Trophoblast cell (in vitro differentiated cells and primary cell): ENCODE data around the gene NCAM1.

Experiments used
- DNase-seq, 2 donors: peaks; one replicate each; pipeline ENCODE4 v3.0.0-alpha.2; 2016
- H2AFZ ChIP-seq: 2 replicates; pipeline ENCODE4 v1.6.1; 2013; ENCODE audit warnings: low read length, moderate library complexity, mild to moderate bottlenecking; ENCODE audit not compliant: insufficient read depth, poor library complexity
- H2AK5ac ChIP-seq: 2 replicates; pipeline ENCODE4 v1.6.1; 2013; ENCODE audit warnings: mild to moderate bottlenecking, low read length
- H2BK120ac ChIP-seq: 2 replicates; pipeline ENCODE4 v1.6.1; 2013; ENCODE audit warnings: low read length, mild to moderate bottlenecking, moderate library complexity; ENCODE audit not compliant: insufficient read depth, poor library complexity
- H2BK12ac ChIP-seq: 2 replicates; pipeline ENCODE4 v1.6.1; 2013; ENCODE audit warnings: mild to moderate bottlenecking, low read length, moderate library complexity
- H2BK5ac ChIP-seq: 2 replicates; pipeline ENCODE4 v1.6.1; 2013; ENCODE audit warnings: low read length, low read depth, moderate library complexity, mild to moderate bottlenecking; ENCODE audit not compliant: poor library complexity
- H3K14ac ChIP-seq: 2 replicates; pipeline ENCODE4 v1.6.1; 2013; ENCODE audit warnings: mild to moderate bottlenecking, low read length
- H3K18ac ChIP-seq: 2 replicates; pipeline ENCODE4 v1.6.1; 2013; ENCODE audit warnings: mild to moderate bottlenecking, low read length
- H3K23ac ChIP-seq: 2 replicates; pipeline ENCODE4 v1.6.1; 2013; ENCODE audit warnings: low read length
- H3K27ac ChIP-seq: 2 replicates; pipeline ENCODE4 v1.5.1; 2013; ENCODE audit warnings: low read depth, mild to moderate bottlenecking, inconsistent platforms, low read length, moderate library complexity
- H3K27me3 ChIP-seq: 2 replicates; pipeline ENCODE4 v1.6.1; 2013; ENCODE audit warnings: inconsistent platforms, mild to moderate bottlenecking, low read length, moderate library complexity; ENCODE audit not compliant: insufficient read depth
- H3K36me3 ChIP-seq, 2 experiments: 1 replicate in 1 of 2; 2 replicates in 1 of 2; pipeline ENCODE4 v1.6.1; 2013; ENCODE audit warnings: low read length in 2 of 2, mild to moderate bottlenecking in 2 of 2, moderate library complexity in 1 of 2; ENCODE audit not compliant: insufficient read depth in 2 of 2, control insufficient read depth in 1 of 2
- H3K4ac ChIP-seq: 2 replicates; pipeline ENCODE4 v1.6.1; 2013; ENCODE audit warnings: low read depth, mild to moderate bottlenecking, low read length, moderate library complexity
- H3K4me1 ChIP-seq, 2 experiments: 1 replicate in 1 of 2; 2 replicates in 1 of 2; pipeline ENCODE4 v1.6.1; 2013; ENCODE audit warnings: low read length in 2 of 2, mild to moderate bottlenecking in 2 of 2, moderate library complexity in 1 of 2; ENCODE audit not compliant: insufficient read depth in 2 of 2, control insufficient read depth in 1 of 2
- H3K4me2 ChIP-seq: 2 replicates; pipeline ENCODE4 v1.6.1; 2013; ENCODE audit warnings: inconsistent platforms, mild to moderate bottlenecking, low read length, moderate library complexity
- H3K4me3 ChIP-seq: 2 replicates; pipeline ENCODE4 v1.5.1; 2013; ENCODE audit warnings: mild to moderate bottlenecking, low read depth, low read length, inconsistent platforms
- H3K79me1 ChIP-seq: one replicate; pipeline ENCODE4 v1.6.1; 2013; ENCODE audit warnings: low read length
- H3K79me2 ChIP-seq: 2 replicates; pipeline ENCODE4 v1.6.1; 2013; ENCODE audit warnings: low read length, mild to moderate bottlenecking; ENCODE audit not compliant: control insufficient read depth, insufficient read depth, poor library complexity
- H3K9ac ChIP-seq: 2 replicates; pipeline ENCODE4 v1.6.1; 2013; ENCODE audit warnings: mild to moderate bottlenecking, low read length
- H3K9me3 ChIP-seq: 2 replicates; pipeline ENCODE4 v1.6.1; 2013; ENCODE audit warnings: low read depth, mild to moderate bottlenecking, control low read depth, inconsistent platforms, low read length; ENCODE audit not compliant: insufficient read depth
- H4K12ac ChIP-seq: 2 replicates; pipeline ENCODE4 v1.6.1; 2013; ENCODE audit warnings: low read depth, mild to moderate bottlenecking, low read length, moderate library complexity
- H4K8ac ChIP-seq: 2 replicates; pipeline ENCODE4 v1.6.1; 2013; ENCODE audit warnings: low read depth, mild to moderate bottlenecking, low read length, moderate library complexity
- H4K91ac ChIP-seq: one replicate; pipeline ENCODE4 v1.6.1; 2013; ENCODE audit warnings: low read depth, mild to moderate bottlenecking, low read length, moderate library complexity
- WGBS: extraction: QIAGEN DNeasy Blood & Tissue Kit; methylation state at CpG from one replicate; pipeline ENCODE4 v1.1.7; 2013; ENCODE audit warnings: missing lambda C conversion rate; ENCODE audit not compliant: insufficient read length, insufficient coverage; ENCODE audit errors: extremely low coverage; 5-methylcytosine and 5-hydroxymethylcytosine counted together

The NCAM1 gene

GRCh38 chr11:113242060-113242459, 280.8 kb downstream of the NCAM1 start:
- no peak overlapping the region for H2AFZ ChIP-seq
- no peak overlapping the region for H3K9ac ChIP-seq
- no peak overlapping the region for H3K27ac ChIP-seq
- no peaks in the 10 kb centered on the region for H3K79me2 ChIP-seq
- H2BK5ac ChIP-seq, result no peak overlapping the region
- no peak overlapping the region for H3K4me2 ChIP-seq
- H3K4me3 ChIP-seq, result no peak overlapping the region
- WGBS, result no CpG with 5 or more reads among the region's 3 CpGs
- H2AK5ac ChIP-seq, result no peak overlapping the region
- H2BK120ac ChIP-seq, result no peak overlapping the region
- no peaks in the 10 kb centered on the region for H3K36me3 ChIP-seq
- H4K91ac ChIP-seq, result no peak overlapping the region
- no peak overlapping the region for H4K8ac ChIP-seq
- no peak overlapping the region for H3K23ac ChIP-seq
- no peaks in the 10 kb centered on the region for H3K4me1 ChIP-seq
- H3K18ac ChIP-seq, result no peak overlapping the region
- no peak overlapping the region for H2BK12ac ChIP-seq
- H3K4ac ChIP-seq, result no peak overlapping the region
- DNase-seq, result no peak
- H3K9me3 ChIP-seq, result no peaks in the 10 kb centered on the region
- H3K27me3 ChIP-seq, result no peaks in the 10 kb centered on the region
- H3K79me1 ChIP-seq, result no peaks in the 10 kb centered on the region
- no peak overlapping the region for H4K12ac ChIP-seq
- no peak overlapping the region for H3K14ac ChIP-seq

- H3K9me3 ChIP-seq, result no peaks in the 10 kb centered on the region
- H2BK12ac ChIP-seq, result no peak overlapping the region
- WGBS, result no CpG with 5 or more reads among the region's 21 CpGs
- no peaks in the 10 kb centered on the region for H3K79me2 ChIP-seq
- no peak overlapping the region for H2BK120ac ChIP-seq
- no peak overlapping the region for H2BK5ac ChIP-seq
- no peak overlapping the region for H3K23ac ChIP-seq
- H3K4me3 ChIP-seq, result no peak overlapping the region
- H3K18ac ChIP-seq, result no peak overlapping the region
- H2AFZ ChIP-seq, result no peak overlapping the region
- H3K79me1 ChIP-seq, result no peaks in the 10 kb centered on the region
- no peaks in the 10 kb centered on the region for H3K4me1 ChIP-seq
- H3K27me3 ChIP-seq, result no peaks in the 10 kb centered on the region
- no peak overlapping the region for H2AK5ac ChIP-seq
- DNase-seq, result no peak
- no peak overlapping the region for H3K4ac ChIP-seq
- H4K91ac ChIP-seq, result no peak overlapping the region
- H3K14ac ChIP-seq, result no peak overlapping the region
- no peak overlapping the region for H4K8ac ChIP-seq
- H4K12ac ChIP-seq, result no peak overlapping the region
- no peaks in the 10 kb centered on the region for H3K36me3 ChIP-seq
- H3K27ac ChIP-seq, result no peak overlapping the region
- no peak overlapping the region for H3K9ac ChIP-seq
- no peak overlapping the region for H3K4me2 ChIP-seq
These were observed 281.7 kb downstream of the NCAM1 start for GRCh38 chr11:113242767-113243397.

GRCh38 chr11:113243696-113244095, 282.5 kb downstream of the NCAM1 start:
- WGBS, result no CpG with 5 or more reads among the region's 5 CpGs
- H4K12ac ChIP-seq, result no peak overlapping the region
- H3K9ac ChIP-seq, result no peak overlapping the region
- H3K36me3 ChIP-seq, result no peaks in the 10 kb centered on the region
- no peak overlapping the region for H3K4me3 ChIP-seq
- H3K27ac ChIP-seq, result no peak overlapping the region
- H2AK5ac ChIP-seq, result no peak overlapping the region
- no peak overlapping the region for H4K8ac ChIP-seq
- H3K4me2 ChIP-seq, result no peak overlapping the region
- H3K9me3 ChIP-seq, result no peaks in the 10 kb centered on the region
- no peak overlapping the region for H2AFZ ChIP-seq
- no peak overlapping the region for H3K18ac ChIP-seq
- no peak overlapping the region for H3K4ac ChIP-seq
- H3K27me3 ChIP-seq, result no peaks in the 10 kb centered on the region
- H3K79me1 ChIP-seq, result no peaks in the 10 kb centered on the region
- H2BK5ac ChIP-seq, result no peak overlapping the region
- no peak for DNase-seq
- no peak overlapping the region for H3K23ac ChIP-seq
- H4K91ac ChIP-seq, result no peak overlapping the region
- no peak overlapping the region for H2BK12ac ChIP-seq
- H3K79me2 ChIP-seq, result no peaks in the 10 kb centered on the region
- H2BK120ac ChIP-seq, result no peak overlapping the region
- no peak overlapping the region for H3K14ac ChIP-seq
- H3K4me1 ChIP-seq, result no peaks in the 10 kb centered on the region

- Histone ChIP-seq H3K4me1 (no peaks in the 10 kb centered on the region), H3K18ac (no peak overlapping the region), H3K4ac (no peak overlapping the region), H3K9ac (no peak overlapping the region), H3K79me1 (no peaks in the 10 kb centered on the region), H2BK120ac (no peak overlapping the region), H2BK5ac (no peak overlapping the region), H3K36me3 (no peaks in the 10 kb centered on the region), H2BK12ac (no peak overlapping the region), H2AK5ac (no peak overlapping the region), H3K23ac (no peak overlapping the region), H4K91ac (no peak overlapping the region), H2AFZ (no peak overlapping the region), H3K79me2 (no peaks in the 10 kb centered on the region), H4K8ac (no peak overlapping the region), H3K14ac (no peak overlapping the region), H3K9me3 (no peaks in the 10 kb centered on the region), H4K12ac (no peak overlapping the region), H3K27me3 (no peaks in the 10 kb centered on the region), H3K27ac (no peak overlapping the region), H3K4me2 (no peak overlapping the region), H3K4me3 (no peak overlapping the region)
- no CpG with 5 or more reads among the region's 7 CpGs for WGBS
- no peak for DNase-seq
These were observed 284.0 kb downstream of the NCAM1 start for GRCh38 chr11:113245216-113245615.
